ENCODE data around the gene ANO3.

The ANO3 gene

GRCh38 chr11:26708736-26709456, 377.0 kb downstream of the ANO3 start:
- DNase-seq (ENCODE audit: low read depth in 2 of 2): no peak

GRCh38 chr11:26710489-26710888, 378.6 kb downstream of the ANO3 start:
- DNase-seq (ENCODE audit: low read depth in 2 of 2): no peak

GRCh38 chr11:26712497-26712896, 380.6 kb downstream of the ANO3 start:
- DNase-seq (ENCODE audit: low read depth in 2 of 2): no peak

Data from stimulated activated CD4-positive, alpha-beta T cell treated with anti-CD3 and anti-CD28 coated beads, Interleukin-1b, Interleukin-23, amount 100 ng/mL, for 4 hours (primary cell).